Lower leg skin (tissue), 4 donors: ENCODE data around the gene PLA2G2F. TPM values are rescaled to one million over a fixed set of nuclear protein-coding genes. Genes with fewer than 3 reads are reported as not detected.

ENCODE experiments used
- DNase-seq, 2 donors: peaks; one replicate each; pipeline ENCODE4 v3.0.0-alpha.2; 2019; ENCODE audit warnings: low spot score in 2 of 2
- H3K4me3 ChIP-seq: fragments of 200-600 bp; sonication (generic); 2 replicates; pipeline ENCODE4 v1.5.1; 2017; ENCODE audit warnings: mild to moderate bottlenecking, low read depth; ENCODE audit not compliant: poor library complexity, severe bottlenecking
- CTCF ChIP-seq, 3 donors: fragments of 450-650 bp; IDR thresholded peaks; one replicate each; pipeline ENCODE4 v1.5.1; 2016; ENCODE audit warnings: antibody characterized with exemption in 3 of 3, mild to moderate bottlenecking in 3 of 3, moderate library complexity in 2 of 3
- POLR2A ChIP-seq, 2 donors: fragments of 450-650 bp; IDR thresholded peaks; one replicate each; pipeline ENCODE4 v1.6.1; 2016 to 2017; ENCODE audit warnings: antibody characterized with exemption in 2 of 2, mild to moderate bottlenecking in 1 of 2, moderate library complexity in 1 of 2
- WGBS, 2 donors: methylation state at CpG; one replicate each; pipeline ENCODE4 v1.1.5; 2018; 5-methylcytosine and 5-hydroxymethylcytosine counted together
- intact Hi-C: fragments of 100-400 bp; cut with DNase I; formaldehyde crosslinking; loops from one replicate; pipeline ENCODE4 v1.15.0; 2023; ENCODE audit warnings: low total_unique reads
- total RNA-seq, 4 donors: library from RNA; depleted of rRNA; stranded (reverse); fragments of >200 nt; gene quantifications; one replicate each; pipeline ENCODE4 v1.1.0, GENCODE V29; 2016

The PLA2G2F gene
- total RNA-seq, 4 donors from 2014 or later = 19.9 to 29.0 (median 24.6) TPM

- TF ChIP-seq POLR2A (IDR thresholded peaks at IDR 0.05) = no peak
- TF ChIP-seq CTCF (IDR thresholded peaks at IDR 0.05) = no peak
- DNase-seq = no peak
- intact Hi-C loops = loop anchor here (5.0 kb wide), 2 partner anchors 50 to 235 kb away; no protein-coding TSS in a partner anchor
- 39 to 54% methylated on average over 7 of the region's 7 CpGs for whole genome bisulfite sequencing, 2 donors
- H3K4me3 ChIP-seq = no peak overlapping the region
These were observed 13.4 kb downstream of the PLA2G2F start for GRCh38 chr1:20152599-20152930.

- WGBS, 2 donors = 53 to 54% methylated on average over 6 of the region's 6 CpGs
- TF ChIP-seq POLR2A (IDR thresholded peaks at IDR 0.05) = no peak
- TF ChIP-seq CTCF (IDR thresholded peaks at IDR 0.05) = no peak
- peak in 1 of 2 donors; percentile 89 for DNase-seq
- intact Hi-C loops = loop anchor here (5.0 kb wide), 2 partner anchors 51 to 236 kb away; no protein-coding TSS in a partner anchor
- H3K4me3 ChIP-seq = no peak overlapping the region
These were observed 13.9 kb downstream of the PLA2G2F start for GRCh38 chr1:20153000-20153418.

GRCh38 chr1:20154301-20154831, 15.2 kb downstream of the PLA2G2F start:
- intact Hi-C loops = loop anchor here (5.0 kb wide), 2 partner anchors 52 to 237 kb away; no protein-coding TSS in a partner anchor
- H3K4me3 ChIP-seq = no peak overlapping the region
- WGBS, 2 donors = 81 to 85% methylated on average over 12 to 18 of the region's 18 CpGs
- DNase-seq = no peak
- no peak for TF ChIP-seq CTCF (IDR thresholded peaks at IDR 0.05)
- TF ChIP-seq POLR2A (IDR thresholded peaks at IDR 0.05) = no peak

- DNase-seq = no peak
- WGBS, 2 donors = 69 to 81% methylated on average over 7 of the region's 7 CpGs
- intact Hi-C loops = no loop called here
These were observed 19.4 kb downstream of the PLA2G2F start for GRCh38 chr1:20158358-20159070.

GRCh38 chr1:20160034-20160433, 20.9 kb downstream of the PLA2G2F start:
- TF ChIP-seq POLR2A (IDR thresholded peaks at IDR 0.05) (no peak), CTCF (IDR thresholded peaks at IDR 0.05) (no peak)
- intact Hi-C loops = no loop called here
- 70 to 78% methylated on average over 1 of the region's 1 CpG for WGBS, 2 donors
- DNase-seq = no peak
- H3K4me3 ChIP-seq = no peak overlapping the region

More at GRCh38 chr1:20158358-20159070, 19.4 kb downstream of the PLA2G2F start:
- H3K4me3 ChIP-seq = no peak overlapping the region
- no peak for TF ChIP-seq POLR2A (IDR thresholded peaks at IDR 0.05)
- TF ChIP-seq CTCF (IDR thresholded peaks at IDR 0.05) = no peak
